Stomach (tissue), 4 donors: ENCODE data around the gene PRORP.

Source experiments
- CTCF ChIP-seq, 7 experiments: fragments of 450-650 bp in 4 of 7; fragments of 200-600 bp in 3 of 7; sonication (generic) in 3 of 7; IDR thresholded peaks; one replicate each; pipeline ENCODE4 v1.5.1; 2016 to 2019; ENCODE audit warnings: antibody characterized with exemption in 7 of 7, control low read depth in 2 of 7, mild to moderate bottlenecking in 1 of 7
- EP300 ChIP-seq: sonication (generic); formaldehyde crosslinking; IDR thresholded peaks from one replicate; pipeline ENCODE4 v1.6.1; 2017; ENCODE audit warnings: antibody characterized with exemption
- POLR2A ChIP-seq, 4 donors: fragments of 450-650 bp; IDR thresholded peaks; one replicate each; pipeline ENCODE4 v1.6.1; 2016; ENCODE audit warnings: antibody characterized with exemption in 4 of 4, control low read depth in 2 of 4, mild to moderate bottlenecking in 1 of 4, moderate library complexity in 1 of 4
- POLR2AphosphoS5 ChIP-seq, 3 donors: sonication (generic); formaldehyde crosslinking; IDR thresholded peaks; one replicate each; pipeline ENCODE4 v1.6.1; 2016; ENCODE audit warnings: antibody characterized with exemption in 3 of 3

GRCh38 chr14:35158491-35158890 lies 36.1 kb downstream of the PRORP start:
- TF ChIP-seq CTCF (IDR thresholded peaks at IDR 0.05) (no peak), EP300 (no peak), POLR2AphosphoS5 (IDR thresholded peaks at IDR 0.05) (no peak), POLR2A (IDR thresholded peaks at IDR 0.05) (no peak)
